HAP-1 (cell line): ENCODE results near the gene IL6.
"Not testable (repeated sequence)": the region's sequence is repeated elsewhere in the genome, so short reads cannot be mapped to it uniquely, and the experiment has no call there.

Source experiments
- DNase-seq, 2 experiments: peaks; one replicate each; pipeline ENCODE4 v3.0.0-alpha.2; 2016 to 2020; ENCODE audit warnings: low spot score in 2 of 2
- H3K27me3 ChIP-seq: fragments of 250-450 bp; sonication (Bioruptor Pico); 2 replicates; pipeline ENCODE4 v1.5.1; 2020; ENCODE audit warnings: low read depth, mild to moderate bottlenecking, moderate library complexity
- H3K36me3 ChIP-seq: fragments of 250-450 bp; sonication (Bioruptor Pico); replicated peaks from 2 replicates; pipeline ENCODE4 v1.5.1; 2020; ENCODE audit warnings: mild to moderate bottlenecking
- H3K4me1 ChIP-seq: fragments of 250-450 bp; sonication (Bioruptor Pico); 2 replicates; pipeline ENCODE4 v1.5.1; 2020; ENCODE audit warnings: mild to moderate bottlenecking
- H3K4me3 ChIP-seq: fragments of 250-450 bp; sonication (Bioruptor Pico); 2 replicates; pipeline ENCODE4 v1.5.1; 2020; ENCODE audit warnings: mild to moderate bottlenecking, moderate library complexity
- H3K9me3 ChIP-seq: fragments of 250-450 bp; sonication (Bioruptor Pico); 2 replicates; pipeline ENCODE4 v1.5.1; 2020; ENCODE audit warnings: mild to moderate bottlenecking, moderate library complexity
- in situ Hi-C: fragments of 300-500 bp; cut with MboI; formaldehyde crosslinking; loops from 3 replicates; pipeline ENCODE4 v1.14.3; 2020; ENCODE audit warnings: low sequenced_read_pairs, inconsistent platforms, mixed read lengths

The IL6 gene

GRCh38 chr7:22758576-22758975, 31.6 kb downstream of the IL6 start:
- Histone ChIP-seq H3K27me3 (peaks cover 4% of the 10 kb centered on the region), H3K4me1 (no peaks in the 10 kb centered on the region), H3K9me3 (no peaks in the 10 kb centered on the region; the same call in 1 of the 2 replicates), H3K4me3 (no peak overlapping the region), H3K36me3 (no peaks in the 10 kb centered on the region)
- in situ Hi-C loops = no loop called here
- no peak for DNase-seq

GRCh38 chr7:22759721-22760120, 32.7 kb downstream of the IL6 start:
- H3K9me3 ChIP-seq = no peaks in the 10 kb centered on the region
- no peak for DNase-seq
- H3K4me3 ChIP-seq = no peak overlapping the region
- H3K4me1 ChIP-seq = no peaks in the 10 kb centered on the region
- peaks cover 4% of the 10 kb centered on the region for H3K27me3 ChIP-seq
- in situ Hi-C loops = no loop called here
- H3K36me3 ChIP-seq = no peaks in the 10 kb centered on the region

- in situ Hi-C loops = no loop called here
- no peak for DNase-seq
- Histone ChIP-seq H3K36me3 (no peaks in the 10 kb centered on the region), H3K27me3 (peaks cover 15% of the 10 kb centered on the region), H3K4me1 (no peaks in the 10 kb centered on the region), H3K4me3 (no peak overlapping the region), H3K9me3 (no peaks in the 10 kb centered on the region)
Observed at GRCh38 chr7:22762866-22763265, 35.9 kb downstream of the IL6 start.

- peaks cover 13% of the 10 kb centered on the region for H3K27me3 ChIP-seq
- no peak for DNase-seq
- in situ Hi-C loops = no loop called here
- no peak overlapping the region for H3K4me3 ChIP-seq
- H3K4me1 ChIP-seq = no peaks in the 10 kb centered on the region
- no peaks in the 10 kb centered on the region for H3K36me3 ChIP-seq
- no peaks in the 10 kb centered on the region for H3K9me3 ChIP-seq
Observed at GRCh38 chr7:22765609-22766008, 38.6 kb downstream of the IL6 start.

GRCh38 chr7:22771194-22771871, 44.3 kb downstream of the IL6 start:
- Histone ChIP-seq H3K4me3 (no peak overlapping the region), H3K27me3 (peaks cover 13% of the 10 kb centered on the region), H3K4me1 (no peaks in the 10 kb centered on the region), H3K36me3 (no peaks in the 10 kb centered on the region), H3K9me3 (no peaks in the 10 kb centered on the region)
- in situ Hi-C loops = no loop called here
- DNase-seq = no peak

GRCh38 chr7:22771872-22772228, 44.9 kb downstream of the IL6 start:
- no peak for DNase-seq
- H3K4me1 ChIP-seq = no peaks in the 10 kb centered on the region
- no peaks in the 10 kb centered on the region for H3K36me3 ChIP-seq
- in situ Hi-C loops = no loop called here
- no peaks in the 10 kb centered on the region for H3K9me3 ChIP-seq
- H3K27me3 ChIP-seq = peaks cover 8% of the 10 kb centered on the region
- no peak overlapping the region for H3K4me3 ChIP-seq

GRCh38 chr7:22772885-22773284, 45.9 kb downstream of the IL6 start:
- in situ Hi-C loops = no loop called here
- Histone ChIP-seq H3K27me3 (peaks cover 6% of the 10 kb centered on the region), H3K4me3 (no peak overlapping the region), H3K36me3 (no peaks in the 10 kb centered on the region), H3K4me1 (no peaks in the 10 kb centered on the region), H3K9me3 (no peaks in the 10 kb centered on the region)
- no peak for DNase-seq

GRCh38 chr7:22776964-22777363, 50.0 kb downstream of the IL6 start:
- H3K36me3 ChIP-seq = no peaks in the 10 kb centered on the region
- H3K4me1 ChIP-seq = no peaks in the 10 kb centered on the region

GRCh38 chr7:22779730-22780323, 52.8 kb downstream of the IL6 start:
- H3K9me3 ChIP-seq, H3K4me1 ChIP-seq, in situ Hi-C loops, H3K4me3 ChIP-seq, DNase-seq, H3K27me3 ChIP-seq, H3K36me3 ChIP-seq: not testable (repeated sequence)

More at GRCh38 chr7:22776964-22777363, 50.0 kb downstream of the IL6 start:
- no peak for DNase-seq
- in situ Hi-C loops = no loop called here
- H3K27me3 ChIP-seq = peaks cover 2% of the 10 kb centered on the region; the same call in 1 of the 2 replicates
- no peaks in the 10 kb centered on the region for H3K9me3 ChIP-seq
- H3K4me3 ChIP-seq = no peak overlapping the region

GRCh38 chr7:22781230-22781711, 54.3 kb downstream of the IL6 start:
- DNase-seq = no peak
- Histone ChIP-seq H3K9me3 (no peaks in the 10 kb centered on the region), H3K27me3 (no peaks in the 10 kb centered on the region), H3K36me3 (no peaks in the 10 kb centered on the region), H3K4me3 (no peak overlapping the region), H3K4me1 (no peaks in the 10 kb centered on the region)
- in situ Hi-C loops = no loop called here
